K562 (cell line): Measurements from ENCODE around the gene HSF5. TPM values are rescaled to one million over a fixed set of nuclear protein-coding genes. Genes with fewer than 3 reads are reported as not detected.

ENCODE experiments used
- ATAC-seq: fragments of 200-7000 bp; cut with Tn5 transposase; 3 replicates; pipeline ENCODE4 v1.9.1; 2020; ENCODE audit warnings: moderate library complexity
- BruUV-seq: library from RNA; stranded (reverse); fragments of 400-500 nt; replicated peaks from 2 replicates; lab custom pipeline; 2021; lab: Mats Ljungman, UMichigan
- CTCF ChIA-PET: fragments of 300-600 bp; formaldehyde crosslinking; extraction: SDS; loops from one replicate; lab custom pipeline; 2021; ENCODE audit warnings: low intra/inter-chr PET ratio; lab: Yijun Ruan, JAX
- POLR2A ChIA-PET: fragments of 300-600, 350-650 bp; sonication (Branson Sonifier 250); formaldehyde crosslinking; extraction: SDS; loops from one replicate; lab custom pipeline; 2021; ENCODE audit warnings: antibody characterized with exemption, inconsistent platforms; lab: Yijun Ruan, JAX
- DNase-seq, 4 experiments: peaks; one replicate each; pipeline versions ENCODE4 v3.0.0 to v3.0.0-alpha.2; 2011 to 2018; ENCODE audit warnings: low spot score in 3 of 4, mixed read lengths in 3 of 4; ENCODE audit errors: extremely low read depth in 1 of 4
- FAIRE-seq: peaks from 2 replicates; lab custom pipeline; 2011; peaks lifted over from hg19 to GRCh38; lab: Jason Lieb, UNC
- H2AFZ ChIP-seq: 2 replicates; pipeline ENCODE4 v1.6.0; 2011; ENCODE audit warnings: low read depth, low read length, control low read depth, inconsistent platforms
- H3K27ac ChIP-seq: fragments of 200-600 bp; 3 replicates; pipeline ENCODE4 v1.8.0; 2011; ENCODE audit warnings: low read depth, mild to moderate bottlenecking, control low read depth, inconsistent platforms, low read length, moderate library complexity, mixed read lengths; ENCODE audit errors: extremely low read depth
- H3K27me3 ChIP-seq, 2 experiments: fragments of 300-600 bp in 1 of 2; 2 replicates in 1 of 2; 3 replicates in 1 of 2; pipeline versions ENCODE4 v1.6.0 to v1.8.0; 2011; ENCODE audit warnings: inconsistent platforms in 2 of 2, low read length in 2 of 2, mild to moderate bottlenecking in 1 of 2, mixed read lengths in 1 of 2, moderate library complexity in 1 of 2; ENCODE audit not compliant: control insufficient read depth in 2 of 2, insufficient read depth in 2 of 2
- H3K36me3 ChIP-seq: fragments of 300-600 bp; 3 replicates; pipeline ENCODE4 v1.8.0; 2011; ENCODE audit warnings: mild to moderate bottlenecking, low read length, inconsistent platforms; ENCODE audit not compliant: control insufficient read depth, insufficient read depth
- H3K4me1 ChIP-seq, 2 experiments: fragments of 200-600 bp in 1 of 2; replicated peaks in 1 of 2; 2 replicates in 1 of 2; 3 replicates in 1 of 2; pipeline versions ENCODE4 v1.5.1 to v1.8.0; 2011; ENCODE audit warnings: inconsistent platforms in 2 of 2, low read length in 2 of 2, mild to moderate bottlenecking in 1 of 2, mixed read lengths in 1 of 2, moderate library complexity in 1 of 2; ENCODE audit not compliant: control insufficient read depth in 2 of 2, insufficient read depth in 2 of 2
- H3K4me2 ChIP-seq: 2 replicates; pipeline ENCODE4 v1.6.1; 2011; ENCODE audit warnings: low read length, control low read depth, inconsistent platforms, mixed read lengths; ENCODE audit not compliant: insufficient read depth
- H3K4me3 ChIP-seq: fragments of 200-600 bp; sonication (generic), shearing (Covaris generic); 2 replicates; pipeline ENCODE4 v1.5.1; 2016; ENCODE audit warnings: control low read depth, inconsistent platforms
- H3K79me2 ChIP-seq: fragments of 200-600 bp; 3 replicates; pipeline ENCODE4 v1.8.0; 2011; ENCODE audit warnings: low read length, inconsistent platforms; ENCODE audit not compliant: control insufficient read depth, insufficient read depth
- H3K9ac ChIP-seq, 2 experiments: 2 replicates each; pipeline versions ENCODE4 v1.6.0 to v1.6.1; 2011; ENCODE audit warnings: low read depth in 2 of 2, low read length in 2 of 2, control low read depth in 1 of 2, inconsistent platforms in 1 of 2, mild to moderate bottlenecking in 1 of 2, mixed read lengths in 1 of 2; ENCODE audit not compliant: insufficient read depth in 1 of 2
- H3K9me1 ChIP-seq: one replicate; pipeline ENCODE4 v1.6.0; 2011; ENCODE audit warnings: inconsistent platforms, mild to moderate bottlenecking, low read length, moderate library complexity; ENCODE audit not compliant: control insufficient read depth, insufficient read depth
- H3K9me3 ChIP-seq: replicated peaks from 2 replicates; pipeline ENCODE4 v1.5.1; 2011; ENCODE audit warnings: low read depth, low read length, inconsistent platforms; ENCODE audit not compliant: control insufficient read depth, insufficient read depth
- H4K20me1 ChIP-seq: replicated peaks from 2 replicates; pipeline ENCODE4 v1.6.1; 2011; ENCODE audit warnings: low read length, inconsistent platforms, mixed read lengths; ENCODE audit not compliant: control insufficient read depth, insufficient read depth
- CBFA2T2 ChIP-seq: fragments of 450-650 bp; conservative IDR thresholded peaks from 2 replicates; pipeline ENCODE4 v1.6.1; 2017; ENCODE audit warnings: mild to moderate bottlenecking
- CBFA2T3 ChIP-seq: fragments of 450-650 bp; IDR thresholded peaks from 2 replicates; pipeline ENCODE4 v1.6.1; 2017
- NCOR1 ChIP-seq: fragments of 450-650 bp; IDR thresholded peaks from 2 replicates; pipeline ENCODE4 v1.6.1; 2016; ENCODE audit warnings: mild to moderate bottlenecking, moderate library complexity
- XRCC5 ChIP-seq: fragments of 200-400 bp; formaldehyde crosslinking; IDR thresholded peaks from 2 replicates; pipeline ENCODE4 v1.6.1; 2017; ENCODE audit warnings: low read depth, mild to moderate bottlenecking, low read length
- ZBTB17 ChIP-seq: fragments of 450-650 bp; formaldehyde crosslinking; IDR thresholded peaks from 2 replicates; pipeline ENCODE4 v1.4.0; 2020; ENCODE audit warnings: mild to moderate bottlenecking
- ZZZ3 ChIP-seq: fragments of 450-650 bp; IDR thresholded peaks from 2 replicates; pipeline ENCODE4 v1.6.1; 2016; ENCODE audit warnings: antibody characterized with exemption, mild to moderate bottlenecking, moderate library complexity
- WGBS: fragments of 100-300 bp; shearing (Covaris generic); methylation state at CpG from one replicate; pipeline ENCODE4 v1.1.6; 2016; ENCODE audit warnings: low coverage, mixed read lengths; ENCODE audit not compliant: insufficient coverage; ENCODE audit errors: missing lambda C conversion rate; 5-methylcytosine and 5-hydroxymethylcytosine counted together
- in situ Hi-C: fragments of 300-500 bp; cut with MboI; formaldehyde crosslinking; loops from 4 replicates; pipeline ENCODE4 v1.15.0; 2018; ENCODE audit warnings: inconsistent platforms, mixed read lengths
- intact Hi-C: fragments of 100-400 bp; cut with micrococcal nuclease; formaldehyde crosslinking; loops from 2 replicates; pipeline ENCODE4 v1.14.2; 2022
- polyA plus RNA-seq, 8 experiments: library from polyadenylated mRNA; depleted of rRNA in 4 of 8; stranded (reverse) in 5 of 8; unstranded in 3 of 8; fragments of >200 nt; fragmentation: Nextera tagmentation in 2 of 8; fragmentation: Illumina TruSeq in 1 of 8; extraction: Ambion mirVana in 2 of 8; extraction: Trizol in 1 of 8; gene quantifications; 2 replicates each; pipeline versions ENCODE4 v1.2.1 to v1.2.3, GENCODE V29; 2011 to 2014; ENCODE audit warnings: inconsistent platforms in 1 of 8, missing spikeins in 1 of 8
- total RNA-seq, 7 experiments: library from RNA; depleted of rRNA in 6 of 7; stranded (reverse); fragments of >200 nt in 6 of 7; fragmentation: Illumina TruSeq in 2 of 7; extraction: Trizol in 2 of 7; gene quantifications; 2 replicates each; pipeline versions ENCODE4 v1.2.1 to v1.2.3, GENCODE V29; 2011 to 2021; ENCODE audit warnings: low replicate concordance in 1 of 7
- TF ChIP-seq, protein P1 (sequence below), 3 experiments: IDR thresholded peaks in 2 of 3; conservative IDR thresholded peaks in 1 of 3; 2 replicates each; pipeline ENCODE4 v1.5.1; 2011 to 2012; ENCODE audit warnings: low read length in 3 of 3, mild to moderate bottlenecking in 3 of 3, control low read depth in 2 of 3, improper control_type of control experiment in 1 of 3, inconsistent platforms in 1 of 3, low read depth in 1 of 3, mixed read lengths in 1 of 3, moderate library complexity in 1 of 3; ENCODE audit not compliant: insufficient read depth in 2 of 3
- TF ChIP-seq, protein P2 (sequence below): sonication (generic); formaldehyde crosslinking; IDR thresholded peaks from 2 replicates; pipeline ENCODE4 v1.9.0; 2022; ENCODE audit warnings: mild to moderate bottlenecking, missing genetic modification reagents

HSF5 gene
- total and polyA plus RNA-seq, 9 of the 15 experiments (the other 6 are each of a cell fraction or from before 2014, with no cell fraction given): 0.04 TPM; not detected in 8

DNA sequence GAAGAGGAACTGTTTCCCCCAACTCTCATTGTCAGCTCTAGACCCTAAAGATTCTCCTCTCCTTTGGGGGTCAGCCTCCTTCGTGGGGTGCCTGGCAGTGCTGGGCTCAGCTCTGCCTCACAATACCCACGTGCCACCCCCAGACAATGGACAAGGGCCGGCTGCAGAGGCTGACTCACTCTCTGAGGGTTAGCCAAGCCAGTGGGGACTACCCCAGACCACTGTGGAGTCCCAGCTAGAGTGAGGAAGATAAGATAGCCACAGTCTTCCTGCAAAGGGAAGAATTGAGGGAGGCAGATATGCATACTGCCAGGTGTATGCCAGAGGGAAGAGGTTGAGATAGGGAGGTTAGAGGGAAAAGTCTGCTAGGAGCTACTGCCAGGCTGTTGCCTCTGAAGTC lies 39.7 kb upstream of the HSF5 start:
- Histone ChIP-seq H4K20me1 (peaks cover 4% of the 10 kb centered on the region), H3K27ac (no peak overlapping the region), H2AFZ (no peak overlapping the region), H3K4me2 (no peak overlapping the region), H3K9me3 (no peaks in the 10 kb centered on the region), H3K36me3 (no peaks in the 10 kb centered on the region), H3K79me2 (no peaks in the 10 kb centered on the region), H3K4me3 (no peak overlapping the region), H3K4me1 (peaks cover 2 to 16% of the 10 kb centered on the region in 2 experiments; a peak in 4 of 5 replicates)
- BruUV-seq: no TSS peak
- POLR2A ChIA-PET: interaction anchor here (0.8 to 2.1 kb wide), 5 partner anchors 10 to 103 kb away, joined by 3 to 8 read pairs (median 4); no protein-coding TSS in a partner anchor
- FAIRE-seq (no peak), DNase-seq (no peak)
- WGBS: 2% methylated on average over 3 of the region's 3 CpGs
- CTCF ChIA-PET: no interaction called here
- TF ChIP-seq CBFA2T3 (peak; percentile 37; the same call in 1 of the 2 replicates), CBFA2T2 (peak; percentile 31; the same call in 1 of the 2 replicates), NCOR1 (no peak)
- TF ChIP-seq, all 486 proteins: peak for 2
- 0 out of 4 replicates have a peak overlapping the region, but pooled peaks of 1 of the 2 experiments have one; percentile 56 for H3K9ac ChIP-seq
- no peaks in the 10 kb centered on the region for H3K27me3 ChIP-seq
- H3K9me1 ChIP-seq: no peaks in the 10 kb centered on the region
- intact Hi-C loops: no loop called here
- no peak for ATAC-seq
- in situ Hi-C loops: no loop called here

DNA sequence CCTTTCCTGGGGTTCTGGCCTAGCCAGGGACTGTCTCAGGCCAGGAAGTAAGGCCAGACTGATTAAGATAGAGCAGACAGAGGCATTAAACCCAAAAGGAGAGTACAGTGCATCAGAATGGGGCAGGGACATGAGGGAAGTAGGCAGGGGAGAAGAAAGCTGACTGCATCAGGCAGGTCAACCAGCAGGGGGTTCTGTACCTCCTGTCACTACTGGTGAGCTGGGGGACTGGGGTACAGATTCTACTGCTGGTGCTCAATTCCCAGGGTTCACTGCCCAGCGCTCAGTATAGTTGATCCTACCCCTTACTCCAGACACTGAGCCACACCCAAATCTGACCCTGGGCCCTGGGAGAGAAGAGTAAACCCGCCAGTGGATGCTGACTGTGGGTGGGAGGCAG lies 39.1 kb upstream of the HSF5 start:
- ATAC-seq (peak; percentile 23), FAIRE-seq (peak; percentile 23), DNase-seq (no peak)
- H3K9ac ChIP-seq: no peak overlapping the region; a peak in 1 of 4 replicates
- no peak overlapping the region for H3K4me2 ChIP-seq
- WGBS: 38% methylated on average over 2 of the region's 2 CpGs
- no peaks in the 10 kb centered on the region for H3K36me3 ChIP-seq
- no peaks in the 10 kb centered on the region for H3K79me2 ChIP-seq
- no TSS peak for BruUV-seq
- ChIA-PET POLR2A (interaction anchor here (0.6 to 2.1 kb wide), 6 partner anchors 9 to 713 kb away, joined by 3 to 8 read pairs (median 4); no protein-coding TSS in a partner anchor), CTCF (no interaction called here)
- no peak overlapping the region for H3K4me3 ChIP-seq
- H3K27ac ChIP-seq: no peak overlapping the region
- H3K9me1 ChIP-seq: no peaks in the 10 kb centered on the region
- peaks cover 2 to 16% of the 10 kb centered on the region in 2 experiments; a peak in 4 of 5 replicates for H3K4me1 ChIP-seq
- 0 out of 2 replicates have a peak overlapping the region, but pooled peaks have one; percentile 14 for H2AFZ ChIP-seq
- peaks cover 4% of the 10 kb centered on the region for H4K20me1 ChIP-seq
- TF ChIP-seq, protein P1, sequence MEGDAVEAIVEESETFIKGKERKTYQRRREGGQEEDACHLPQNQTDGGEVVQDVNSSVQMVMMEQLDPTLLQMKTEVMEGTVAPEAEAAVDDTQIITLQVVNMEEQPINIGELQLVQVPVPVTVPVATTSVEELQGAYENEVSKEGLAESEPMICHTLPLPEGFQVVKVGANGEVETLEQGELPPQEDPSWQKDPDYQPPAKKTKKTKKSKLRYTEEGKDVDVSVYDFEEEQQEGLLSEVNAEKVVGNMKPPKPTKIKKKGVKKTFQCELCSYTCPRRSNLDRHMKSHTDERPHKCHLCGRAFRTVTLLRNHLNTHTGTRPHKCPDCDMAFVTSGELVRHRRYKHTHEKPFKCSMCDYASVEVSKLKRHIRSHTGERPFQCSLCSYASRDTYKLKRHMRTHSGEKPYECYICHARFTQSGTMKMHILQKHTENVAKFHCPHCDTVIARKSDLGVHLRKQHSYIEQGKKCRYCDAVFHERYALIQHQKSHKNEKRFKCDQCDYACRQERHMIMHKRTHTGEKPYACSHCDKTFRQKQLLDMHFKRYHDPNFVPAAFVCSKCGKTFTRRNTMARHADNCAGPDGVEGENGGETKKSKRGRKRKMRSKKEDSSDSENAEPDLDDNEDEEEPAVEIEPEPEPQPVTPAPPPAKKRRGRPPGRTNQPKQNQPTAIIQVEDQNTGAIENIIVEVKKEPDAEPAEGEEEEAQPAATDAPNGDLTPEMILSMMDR (IDR thresholded peaks at IDR 0.05 in 2 of 3, conservative IDR thresholded peaks at IDR 0.05 in 1 of 3; ENCODE audit: insufficient read depth in 2 of 3, low read depth in 1 of 3, low read length in 3 of 3): peak; percentile 7 to 42 (median 28); a peak in 4 of 6 replicates
- no peak for TF ChIP-seq ZBTB17
- TF ChIP-seq, protein P2, sequence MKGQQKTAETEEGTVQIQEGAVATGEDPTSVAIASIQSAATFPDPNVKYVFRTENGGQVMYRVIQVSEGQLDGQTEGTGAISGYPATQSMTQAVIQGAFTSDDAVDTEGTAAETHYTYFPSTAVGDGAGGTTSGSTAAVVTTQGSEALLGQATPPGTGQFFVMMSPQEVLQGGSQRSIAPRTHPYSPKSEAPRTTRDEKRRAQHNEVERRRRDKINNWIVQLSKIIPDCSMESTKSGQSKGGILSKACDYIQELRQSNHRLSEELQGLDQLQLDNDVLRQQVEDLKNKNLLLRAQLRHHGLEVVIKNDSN (CRISPR knock-in tag): 0 out of 2 replicates have a peak, but pooled peaks have one; percentile 14
- TF ChIP-seq XRCC5: no peak
- TF ChIP-seq ZZZ3: no peak
- no peaks in the 10 kb centered on the region for H3K27me3 ChIP-seq
- intact Hi-C loops: no loop called here
- in situ Hi-C loops: no loop called here
- no peaks in the 10 kb centered on the region for H3K9me3 ChIP-seq
